Body of pancreas (tissue), 4 donors: ENCODE results near the gene NKAIN2.

ENCODE experiments used
- POLR2A ChIP-seq, 3 donors: fragments of 450-650 bp; IDR thresholded peaks; one replicate each; pipeline ENCODE4 v1.6.1; 2016; ENCODE audit warnings: antibody characterized with exemption in 3 of 3, mild to moderate bottlenecking in 2 of 3
- TF ChIP-seq, protein P1 (sequence below), 7 experiments: fragments of 450-650 bp in 4 of 7; fragments of 200-600 bp in 3 of 7; sonication (generic) in 3 of 7; IDR thresholded peaks; one replicate each; pipeline ENCODE4 v1.5.1; 2016 to 2019; ENCODE audit warnings: antibody characterized with exemption in 7 of 7

DNA sequence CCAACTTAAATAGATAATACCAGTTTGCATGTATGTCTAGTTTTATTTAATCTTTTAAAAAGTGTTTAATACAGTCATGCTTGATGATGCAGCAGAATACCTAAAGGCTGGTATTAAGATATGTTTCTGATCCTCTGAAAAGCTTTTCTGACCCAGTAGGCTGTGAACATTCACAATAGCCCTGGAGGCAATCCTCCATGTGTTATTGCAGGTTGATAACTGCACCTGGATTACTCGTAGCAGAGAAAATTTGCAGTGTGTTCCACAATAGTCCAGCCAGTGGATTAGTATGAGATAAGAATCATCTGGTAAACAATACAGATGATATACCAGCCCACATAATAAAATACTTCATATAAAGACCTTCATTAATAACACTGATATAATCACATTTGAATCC, 979.7 kb downstream of the NKAIN2 start:
- TF ChIP-seq, protein P1, sequence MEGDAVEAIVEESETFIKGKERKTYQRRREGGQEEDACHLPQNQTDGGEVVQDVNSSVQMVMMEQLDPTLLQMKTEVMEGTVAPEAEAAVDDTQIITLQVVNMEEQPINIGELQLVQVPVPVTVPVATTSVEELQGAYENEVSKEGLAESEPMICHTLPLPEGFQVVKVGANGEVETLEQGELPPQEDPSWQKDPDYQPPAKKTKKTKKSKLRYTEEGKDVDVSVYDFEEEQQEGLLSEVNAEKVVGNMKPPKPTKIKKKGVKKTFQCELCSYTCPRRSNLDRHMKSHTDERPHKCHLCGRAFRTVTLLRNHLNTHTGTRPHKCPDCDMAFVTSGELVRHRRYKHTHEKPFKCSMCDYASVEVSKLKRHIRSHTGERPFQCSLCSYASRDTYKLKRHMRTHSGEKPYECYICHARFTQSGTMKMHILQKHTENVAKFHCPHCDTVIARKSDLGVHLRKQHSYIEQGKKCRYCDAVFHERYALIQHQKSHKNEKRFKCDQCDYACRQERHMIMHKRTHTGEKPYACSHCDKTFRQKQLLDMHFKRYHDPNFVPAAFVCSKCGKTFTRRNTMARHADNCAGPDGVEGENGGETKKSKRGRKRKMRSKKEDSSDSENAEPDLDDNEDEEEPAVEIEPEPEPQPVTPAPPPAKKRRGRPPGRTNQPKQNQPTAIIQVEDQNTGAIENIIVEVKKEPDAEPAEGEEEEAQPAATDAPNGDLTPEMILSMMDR (IDR thresholded peaks at IDR 0.05) = no peak
- TF ChIP-seq POLR2A (IDR thresholded peaks at IDR 0.05) = no peak
